Stimulated activated CD4-positive, alpha-beta T cell treated with anti-CD3 and anti-CD28 coated beads, Interleukin-12 subunit alpha, Interleukin-12 subunit beta, amount 100 ng/mL, for 24 hours (primary cell): ENCODE results near the gene GDF15.

Source experiments
- DNase-seq, 2 experiments: peaks; one replicate each; pipeline ENCODE4 v3.0.0-alpha.2; 2020; ENCODE audit warnings: low read depth in 2 of 2

Gene GDF15

DNA sequence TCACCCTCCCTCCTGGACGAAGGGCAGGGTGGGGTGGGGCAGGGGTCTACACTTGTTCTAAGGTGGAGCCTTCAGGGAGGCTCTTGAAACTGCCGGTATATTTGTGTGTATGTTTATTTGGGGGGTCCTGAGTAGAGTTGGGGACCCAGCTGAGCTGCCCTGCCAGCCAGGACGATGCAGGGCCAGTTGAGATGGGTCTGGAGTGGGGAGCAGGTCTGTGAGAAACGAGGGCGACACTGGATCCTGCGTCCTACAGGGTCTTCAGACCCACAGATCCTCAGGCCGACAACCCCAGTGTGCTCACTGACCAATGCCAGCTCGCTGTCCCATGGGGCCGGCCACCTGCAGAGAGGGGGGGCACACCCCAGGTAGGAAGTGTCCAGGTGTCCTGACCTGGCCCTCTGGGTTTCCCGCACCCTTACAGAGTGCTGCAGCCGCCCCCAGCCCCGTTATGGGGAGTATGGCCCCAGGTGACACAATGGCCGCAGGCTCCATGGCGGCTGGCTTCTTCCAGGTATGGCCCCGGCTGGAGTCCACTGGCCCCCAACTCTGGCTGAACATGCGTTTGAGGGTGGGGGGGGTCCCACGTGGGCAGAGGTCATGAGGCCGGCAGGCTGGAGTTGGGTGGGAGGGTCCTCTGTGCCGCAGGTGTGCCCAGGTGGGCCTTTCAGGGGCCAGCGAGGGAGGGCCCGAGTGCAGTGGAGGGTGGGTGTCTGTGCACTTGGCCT, 44.6 kb downstream of the GDF15 start:
- no peak for DNase-seq

DNA sequence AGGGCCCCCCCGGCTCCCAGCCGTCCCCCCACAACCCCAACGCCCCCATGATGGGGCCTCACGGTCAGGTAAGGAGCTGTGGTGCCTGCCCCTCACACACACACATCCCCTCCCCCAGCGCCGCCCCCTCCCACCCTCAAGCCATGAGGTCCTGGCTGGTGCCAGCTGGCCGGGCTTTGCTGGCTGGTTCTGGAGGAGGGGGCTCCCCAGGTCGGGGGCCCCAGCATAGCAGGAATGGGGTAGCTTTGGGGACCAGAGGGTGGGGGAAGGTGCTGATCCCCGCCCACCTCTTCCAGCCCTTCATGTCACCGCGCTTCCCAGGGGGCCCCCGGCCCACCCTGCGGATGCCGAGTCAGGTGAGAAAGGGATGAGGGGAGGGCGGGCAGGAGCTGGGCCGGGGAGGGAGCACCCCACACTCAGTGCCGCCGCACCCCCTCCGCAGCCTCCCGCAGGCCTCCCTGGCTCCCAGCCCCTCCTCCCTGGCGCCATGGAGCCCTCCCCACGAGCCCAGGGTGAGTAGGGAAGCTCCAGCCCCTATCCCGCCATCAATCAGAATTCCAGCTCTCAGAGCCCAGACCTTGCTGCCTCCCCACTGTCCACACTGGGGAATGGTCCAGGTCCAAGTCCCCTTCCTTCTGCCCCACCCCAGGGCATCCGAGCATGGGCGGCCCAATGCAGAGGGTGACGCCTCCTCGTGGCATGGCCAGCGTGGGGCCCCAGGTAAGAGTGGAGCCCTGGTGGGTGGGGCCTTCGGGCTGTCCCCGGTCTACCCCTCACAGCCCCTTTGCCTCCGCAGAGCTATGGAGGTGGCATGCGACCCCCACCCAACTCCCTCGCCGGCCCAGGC, 45.6 kb downstream of the GDF15 start:
- no peak for DNase-seq

DNA sequence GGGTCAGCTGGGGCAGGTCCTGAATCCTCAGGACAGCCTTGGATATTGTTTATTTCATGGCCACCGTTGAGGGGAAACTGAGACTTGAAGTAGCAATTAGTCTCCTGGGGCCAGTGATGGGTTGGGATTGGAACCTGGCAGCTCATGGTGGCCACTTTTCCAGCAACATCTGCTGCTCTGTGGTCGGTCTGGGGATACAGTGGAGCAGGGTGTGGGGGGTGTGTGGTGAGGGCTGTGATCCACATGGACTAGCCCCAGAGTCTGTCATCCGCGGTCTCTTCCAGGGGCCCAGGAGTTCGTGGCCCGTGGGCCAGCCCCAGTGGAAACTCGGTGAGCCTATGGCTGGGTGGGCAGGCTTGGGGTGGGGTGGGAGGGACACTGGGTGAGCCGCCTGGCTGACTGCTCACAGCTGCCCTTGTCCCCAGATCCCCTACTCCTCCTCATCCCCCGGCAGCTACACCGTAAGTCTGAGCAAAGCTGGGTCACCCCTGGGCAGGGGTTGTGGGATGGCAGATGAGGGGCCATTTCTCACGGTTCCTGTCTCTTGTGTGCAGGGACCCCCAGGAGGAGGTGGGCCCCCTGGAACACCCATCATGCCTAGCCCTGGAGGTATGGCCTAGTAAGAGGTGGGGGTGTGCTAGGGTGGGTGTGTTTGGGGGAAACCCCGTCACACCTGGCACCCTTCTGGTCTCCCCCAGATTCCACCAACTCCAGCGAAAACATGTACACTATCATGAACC, 46.5 kb downstream of the GDF15 start:
- no peak for DNase-seq

DNA sequence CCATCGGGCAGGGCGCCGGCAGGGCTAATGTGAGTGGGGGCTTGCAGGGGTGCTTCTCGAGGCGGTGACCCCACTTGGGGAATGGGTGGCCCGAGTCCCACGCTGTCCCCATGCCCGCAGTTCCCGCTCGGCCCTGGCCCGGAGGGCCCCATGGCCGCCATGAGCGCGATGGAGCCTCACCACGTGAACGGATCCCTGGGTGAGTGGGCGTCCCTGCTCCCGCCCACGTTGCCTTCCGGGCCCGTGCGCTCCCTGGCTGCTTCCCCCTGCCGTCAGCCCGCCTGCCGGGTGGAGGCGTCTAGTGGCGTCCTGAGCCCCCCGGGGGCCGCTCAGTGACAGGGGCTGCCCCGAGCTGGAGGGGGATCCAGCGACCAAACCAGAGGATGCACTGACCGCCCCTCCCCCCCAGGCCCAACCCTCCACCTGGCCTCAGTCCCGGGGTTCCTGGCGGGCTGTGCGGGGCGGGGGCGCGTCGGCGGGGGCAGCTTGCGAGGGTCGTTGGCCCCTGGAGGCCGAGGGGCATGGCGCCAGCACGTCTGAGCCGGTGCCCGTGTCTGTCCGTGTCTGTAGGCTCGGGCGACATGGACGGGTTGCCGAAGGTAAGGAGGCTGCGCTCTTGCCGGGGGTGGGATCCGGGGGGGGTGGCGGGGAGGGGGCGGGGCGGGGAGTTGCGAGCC, 47.2 kb downstream of the GDF15 start:
- DNase-seq, result no peak

DNA sequence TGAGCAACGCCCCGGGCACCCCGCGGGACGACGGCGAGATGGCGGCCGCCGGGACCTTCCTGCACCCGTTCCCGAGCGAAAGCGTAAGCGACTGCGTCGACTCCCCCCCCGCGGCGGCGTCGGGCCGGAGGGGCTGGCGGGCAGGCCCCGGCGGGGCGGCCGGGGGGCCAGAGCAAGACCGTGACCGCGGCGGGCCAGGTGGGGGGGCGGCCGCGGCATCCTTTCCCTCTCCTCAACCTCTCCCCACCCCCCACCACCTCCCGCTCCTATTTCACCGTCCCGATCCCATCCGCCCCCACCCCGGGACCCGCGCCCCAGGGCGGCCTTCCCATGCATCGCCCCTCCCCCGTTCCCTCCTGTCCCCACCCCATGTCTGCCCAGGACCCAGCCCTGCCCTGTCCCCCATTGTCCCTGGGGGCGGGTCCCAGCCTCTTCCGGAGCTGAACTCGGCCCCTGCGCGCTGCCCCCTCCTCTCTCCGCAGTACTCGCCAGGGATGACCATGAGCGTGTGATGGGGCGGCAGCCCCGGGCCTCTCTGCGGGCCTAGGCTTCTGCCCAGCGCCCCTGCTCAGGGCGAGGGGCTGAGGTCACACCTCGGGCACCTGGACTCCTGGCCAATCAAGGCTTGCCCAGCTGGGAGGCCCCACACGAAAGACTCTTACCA, 47.9 kb downstream of the GDF15 start:
- DNase-seq, result no peak

DNA sequence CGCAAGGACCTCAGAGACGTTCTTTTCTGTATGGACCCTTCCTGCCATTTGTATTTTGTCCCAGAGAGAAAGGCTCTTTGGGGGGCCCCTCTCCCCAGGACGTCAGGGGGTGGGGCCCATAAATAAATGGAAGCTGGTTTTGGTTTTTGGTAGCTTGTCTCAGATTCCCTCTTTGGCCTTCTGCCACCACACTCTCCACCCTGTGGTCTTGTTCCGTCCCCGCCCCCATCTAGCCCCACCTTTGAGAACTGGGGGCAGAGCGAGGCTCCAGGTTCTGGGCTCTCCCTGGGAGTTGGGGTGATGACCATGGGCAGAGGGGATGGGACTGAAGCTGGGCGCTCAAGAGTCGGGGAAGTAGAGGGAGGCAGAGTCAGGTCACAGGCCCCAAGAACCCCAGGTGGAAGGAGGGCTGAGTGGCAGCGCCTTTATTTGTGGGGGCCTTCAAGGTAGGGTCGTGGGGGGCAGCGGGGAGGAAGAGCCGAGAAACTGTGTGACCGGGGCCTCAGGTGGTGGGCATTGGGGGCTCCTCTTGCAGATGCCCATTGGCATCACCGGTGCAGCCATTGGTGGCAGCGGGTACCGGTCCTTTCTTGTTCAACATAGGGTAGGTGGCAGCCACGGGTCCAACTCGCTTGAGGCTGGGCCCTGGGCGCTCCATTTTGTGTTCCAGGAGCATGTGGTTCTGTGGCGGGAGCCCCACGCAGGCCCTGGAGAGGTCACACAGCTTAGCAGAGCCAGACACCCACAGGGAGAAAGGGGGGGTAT, 48.6 kb downstream of the GDF15 start:
- DNase-seq, result no peak

DNA sequence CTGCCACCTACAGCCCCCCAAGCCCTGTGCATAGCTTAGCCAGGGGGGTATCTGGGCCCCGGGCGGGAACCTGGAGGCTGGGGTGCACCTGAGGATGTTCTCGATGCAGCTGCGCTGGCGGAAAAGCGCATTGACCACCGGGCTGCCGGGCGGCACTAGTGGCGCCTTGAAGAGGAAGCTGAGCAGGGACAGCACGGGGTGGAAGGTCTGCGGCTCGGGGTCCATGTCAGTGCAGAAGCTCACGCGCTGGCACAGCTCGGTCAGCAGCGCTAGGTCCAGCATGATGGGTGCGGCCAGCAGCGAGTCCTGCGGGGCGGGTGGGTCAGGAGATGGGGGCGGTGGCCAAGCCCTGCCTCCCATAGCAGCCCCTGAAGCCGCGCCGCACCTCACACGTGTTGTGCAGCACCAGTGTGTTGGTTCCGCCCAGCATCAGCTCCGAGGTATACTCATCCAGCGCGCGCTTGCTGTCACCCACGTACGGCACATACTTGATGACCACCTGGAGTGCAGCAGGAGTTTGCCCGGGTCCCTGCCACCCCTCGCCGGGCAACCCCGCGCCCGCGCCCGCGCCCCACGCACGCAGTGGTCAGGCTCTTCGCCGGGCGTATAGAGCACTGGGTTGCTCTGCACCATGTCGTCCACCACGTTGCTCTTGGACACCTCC, 49.4 kb downstream of the GDF15 start:
- DNase-seq, result no peak

DNA sequence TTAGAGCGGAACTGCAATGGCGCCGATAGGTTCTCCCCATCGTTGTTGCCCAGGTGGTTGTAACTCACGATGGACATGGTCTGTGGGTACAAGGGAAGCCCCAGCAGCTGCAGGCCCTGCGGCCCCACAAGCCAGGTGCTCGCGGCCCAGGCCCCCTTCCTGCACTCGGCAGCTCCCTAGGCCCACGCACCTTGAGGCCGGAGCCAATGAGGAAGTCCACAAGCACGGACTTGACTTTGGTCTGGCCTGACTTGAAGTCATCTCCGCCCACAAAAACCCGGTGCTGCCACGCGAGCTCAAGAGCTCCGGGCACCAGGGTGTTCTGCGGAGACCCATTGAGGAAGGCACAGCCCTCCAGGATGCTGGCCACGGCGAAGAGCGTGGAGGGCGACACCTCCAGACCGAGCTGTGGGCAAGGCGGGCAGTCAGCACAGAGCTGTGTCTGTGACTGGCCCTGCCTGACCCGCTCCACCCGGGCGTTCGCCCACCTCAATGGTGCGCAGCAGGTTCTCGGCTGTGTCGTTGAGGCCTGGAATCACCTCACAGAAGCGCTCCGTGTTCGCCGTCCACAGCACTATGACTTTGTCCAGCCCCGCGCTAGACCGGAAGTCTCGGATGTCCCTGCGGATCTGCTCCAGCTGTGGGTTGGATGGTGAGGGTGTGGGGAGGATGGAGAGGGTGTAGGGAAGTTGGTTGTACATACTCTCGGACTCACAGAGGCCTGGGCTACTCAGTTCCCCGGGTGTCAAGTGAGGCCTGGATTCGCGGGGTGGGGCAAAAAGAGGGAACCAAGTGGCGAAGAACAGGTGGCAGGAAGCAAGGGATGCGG, 50.1 kb downstream of the GDF15 start:
- DNase-seq, result no peak

DNA sequence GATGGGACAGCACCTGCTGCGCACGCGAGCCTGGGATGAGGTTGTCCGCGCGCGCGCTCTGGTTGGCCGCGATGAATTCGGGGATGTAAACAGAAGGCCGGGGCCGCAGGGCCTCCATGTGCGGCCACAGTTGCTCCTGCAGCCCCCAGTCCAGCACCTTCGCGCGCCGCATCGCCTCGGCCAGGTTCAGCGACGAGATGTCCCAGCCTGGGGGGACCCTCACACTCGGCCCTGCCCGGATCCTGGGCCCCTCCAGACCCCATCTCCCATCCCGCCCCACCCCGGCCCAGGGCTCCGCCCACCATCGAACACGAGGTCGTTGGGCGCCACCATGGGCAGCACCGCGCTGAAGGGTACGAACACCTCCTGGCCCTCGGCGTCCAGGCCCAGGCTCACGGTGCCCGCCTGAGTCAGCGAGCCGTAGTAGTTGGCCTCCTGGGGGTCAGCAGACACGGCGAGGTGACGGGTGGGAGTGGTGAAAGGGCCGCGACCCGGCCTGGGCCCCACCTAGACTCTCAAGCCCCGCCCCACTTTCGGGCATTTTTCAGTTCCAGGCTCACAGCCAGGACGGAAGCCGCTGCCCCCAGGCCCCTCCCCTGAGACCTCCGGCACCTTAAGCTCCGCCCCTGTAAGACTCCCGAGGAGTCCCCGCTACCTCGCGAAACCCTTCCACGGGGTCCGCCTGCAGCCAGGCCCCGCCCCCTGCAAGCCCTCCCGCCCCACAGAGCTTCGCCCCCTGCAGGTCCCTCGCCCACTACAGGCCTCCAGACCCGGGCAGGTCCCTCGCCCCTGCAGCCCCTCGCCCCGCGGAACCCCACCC, 50.9 kb downstream of the GDF15 start:
- peak in 1 of 2 experiments; percentile 59 for DNase-seq

DNA sequence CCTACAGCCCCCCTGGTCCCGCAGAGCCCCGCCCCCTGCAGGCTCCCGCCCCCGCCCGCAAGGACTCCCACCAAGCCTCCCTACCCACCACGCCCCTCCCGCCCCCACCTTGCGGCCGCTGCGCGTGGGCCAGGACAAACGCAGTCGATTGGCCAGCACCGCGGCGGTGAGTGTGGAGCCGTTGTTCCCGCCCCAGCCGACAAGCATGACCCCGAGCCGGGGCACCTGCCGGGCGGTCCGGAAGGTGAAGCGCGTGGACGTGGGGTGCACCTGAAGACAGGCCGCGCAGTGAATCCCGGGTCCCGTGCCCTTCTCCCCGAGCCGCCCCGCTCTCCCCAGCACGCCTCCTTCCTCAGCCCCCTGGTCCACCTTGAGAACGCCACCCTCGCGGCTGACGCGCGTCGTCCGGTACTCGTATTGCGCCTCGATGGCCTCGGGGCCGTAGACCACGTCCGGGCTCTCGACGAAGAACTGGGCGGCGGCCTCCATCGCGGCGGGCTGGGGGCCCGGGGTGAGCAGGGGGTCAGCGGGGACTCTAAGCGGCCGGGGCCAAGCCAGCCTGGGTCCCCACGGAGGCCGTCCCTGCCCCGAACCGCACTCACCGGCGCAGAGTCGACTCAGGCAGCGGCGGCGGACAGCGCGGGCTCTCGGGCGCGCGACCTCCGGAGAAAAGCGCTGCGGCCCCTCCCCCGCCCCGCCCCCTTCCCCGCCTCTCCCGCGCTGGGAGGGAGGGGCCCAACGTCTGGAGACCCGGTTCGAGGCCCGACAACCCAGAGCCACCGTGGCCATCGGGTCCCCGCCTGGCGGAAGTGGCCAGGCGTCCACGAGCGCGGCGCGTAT, 51.8 kb downstream of the GDF15 start, which contains the start of gene ISYNA1:
ISYNA1 (minus strand) TSS at position 643 of the 840 bp plus-strand sequence; CDS start at position 489, 154 bp downstream.
- no peak for DNase-seq

DNA sequence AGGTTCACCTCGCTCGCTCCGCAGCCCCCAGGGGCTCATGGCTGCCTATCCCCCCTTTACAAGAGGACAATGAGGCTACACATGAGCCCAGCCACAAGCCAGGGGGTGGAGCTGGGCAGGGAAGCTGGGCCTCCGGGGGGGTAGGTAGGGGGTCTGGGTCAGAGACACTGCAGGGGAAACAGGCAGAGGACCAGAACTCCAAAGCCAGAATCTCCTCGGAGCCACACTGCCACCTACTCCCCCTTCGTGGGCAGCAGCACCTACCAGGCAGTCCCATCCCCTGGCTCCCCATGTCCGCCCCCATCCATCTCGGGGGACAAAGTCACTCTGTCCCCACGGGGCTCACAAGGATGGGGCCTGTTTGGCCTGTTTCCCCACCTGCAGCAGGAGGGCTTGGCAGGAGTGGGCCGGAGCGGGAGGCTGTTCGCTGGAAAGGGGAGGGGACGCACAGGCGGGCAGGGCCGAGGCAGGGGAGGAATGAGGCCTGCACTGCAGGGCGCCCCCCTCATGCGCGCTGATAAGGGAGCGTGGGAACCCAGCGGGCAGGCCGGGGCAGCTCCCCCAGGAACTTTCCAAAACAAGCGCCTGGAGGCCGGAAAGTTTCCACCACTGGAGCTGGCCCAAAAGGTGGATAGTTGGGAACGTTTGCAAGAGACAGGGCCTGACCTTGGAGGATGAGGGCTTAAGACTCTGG, 52.5 kb downstream of the GDF15 start:
- DNase-seq, result no peak
